Body of pancreas (tissue), 4 donors: Measurements from ENCODE around the gene IL1RL2.

Experiments
- POLR2A ChIP-seq, 3 donors: fragments of 450-650 bp; IDR thresholded peaks; one replicate each; pipeline ENCODE4 v1.6.1; 2016; ENCODE audit warnings: antibody characterized with exemption in 3 of 3, mild to moderate bottlenecking in 2 of 3
- TF ChIP-seq, protein P1 (sequence below), 7 experiments: fragments of 450-650 bp in 4 of 7; fragments of 200-600 bp in 3 of 7; sonication (generic) in 3 of 7; IDR thresholded peaks; one replicate each; pipeline ENCODE4 v1.5.1; 2016 to 2019; ENCODE audit warnings: antibody characterized with exemption in 7 of 7

DNA sequence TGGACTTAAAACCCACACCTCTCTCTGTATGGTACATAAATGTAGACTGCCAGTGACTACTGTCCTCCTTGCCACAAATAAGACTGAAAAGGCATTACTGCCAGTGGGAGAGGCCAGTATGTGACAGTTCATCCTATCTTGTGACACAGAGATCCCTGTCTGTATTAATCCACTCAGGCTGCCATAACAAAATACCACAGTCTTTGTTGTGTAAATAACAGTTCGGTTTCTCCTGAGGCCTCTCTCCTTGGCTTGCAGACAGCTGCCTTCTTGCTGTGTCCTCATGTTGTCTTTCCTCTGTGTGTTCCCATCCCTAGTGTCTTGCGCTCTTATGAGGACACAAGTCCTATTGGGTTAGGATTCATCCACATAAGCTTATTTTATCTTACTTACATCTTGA, 78.1 kb downstream of the IL1RL2 start:
- TF ChIP-seq, protein P1, sequence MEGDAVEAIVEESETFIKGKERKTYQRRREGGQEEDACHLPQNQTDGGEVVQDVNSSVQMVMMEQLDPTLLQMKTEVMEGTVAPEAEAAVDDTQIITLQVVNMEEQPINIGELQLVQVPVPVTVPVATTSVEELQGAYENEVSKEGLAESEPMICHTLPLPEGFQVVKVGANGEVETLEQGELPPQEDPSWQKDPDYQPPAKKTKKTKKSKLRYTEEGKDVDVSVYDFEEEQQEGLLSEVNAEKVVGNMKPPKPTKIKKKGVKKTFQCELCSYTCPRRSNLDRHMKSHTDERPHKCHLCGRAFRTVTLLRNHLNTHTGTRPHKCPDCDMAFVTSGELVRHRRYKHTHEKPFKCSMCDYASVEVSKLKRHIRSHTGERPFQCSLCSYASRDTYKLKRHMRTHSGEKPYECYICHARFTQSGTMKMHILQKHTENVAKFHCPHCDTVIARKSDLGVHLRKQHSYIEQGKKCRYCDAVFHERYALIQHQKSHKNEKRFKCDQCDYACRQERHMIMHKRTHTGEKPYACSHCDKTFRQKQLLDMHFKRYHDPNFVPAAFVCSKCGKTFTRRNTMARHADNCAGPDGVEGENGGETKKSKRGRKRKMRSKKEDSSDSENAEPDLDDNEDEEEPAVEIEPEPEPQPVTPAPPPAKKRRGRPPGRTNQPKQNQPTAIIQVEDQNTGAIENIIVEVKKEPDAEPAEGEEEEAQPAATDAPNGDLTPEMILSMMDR (IDR thresholded peaks at IDR 0.05), result no peak
- TF ChIP-seq POLR2A (IDR thresholded peaks at IDR 0.05), result no peak
